ENCODE results near the gene PRPS1.
"Not testable (repeated sequence)": the region's sequence is repeated elsewhere in the genome, so short reads cannot be mapped to it uniquely, and the experiment has no call there.

The PRPS1 gene

GRCh38 chrX:107627838-107628661 lies at the start of gene PRPS1:
Gene PRPS1 (plus strand): TSS chrX:107628510. CDS start chrX:107628629, 119 bp downstream.
- peak; percentile 28 for DNase-seq

DNA sequence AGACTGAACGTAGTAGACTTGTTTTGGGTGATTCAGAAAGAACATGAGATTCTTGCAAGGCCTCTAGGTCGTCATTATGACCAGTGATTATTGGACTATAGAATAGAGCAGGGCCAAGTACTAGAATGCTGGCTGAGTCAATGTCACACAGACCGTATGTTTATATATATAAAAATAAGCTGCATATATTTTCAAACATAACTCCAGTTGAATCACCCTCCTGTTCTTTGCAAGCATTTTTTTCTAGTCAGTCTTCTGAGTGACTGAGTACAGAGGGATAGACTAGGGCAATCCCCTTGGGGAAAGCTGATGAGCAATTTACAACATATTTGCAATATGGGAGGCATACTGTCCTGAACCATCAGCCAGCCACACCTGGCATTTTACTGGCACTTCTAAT lies 48.4 kb upstream of the PRPS1 start:
- DNase-seq: no peak

DNA sequence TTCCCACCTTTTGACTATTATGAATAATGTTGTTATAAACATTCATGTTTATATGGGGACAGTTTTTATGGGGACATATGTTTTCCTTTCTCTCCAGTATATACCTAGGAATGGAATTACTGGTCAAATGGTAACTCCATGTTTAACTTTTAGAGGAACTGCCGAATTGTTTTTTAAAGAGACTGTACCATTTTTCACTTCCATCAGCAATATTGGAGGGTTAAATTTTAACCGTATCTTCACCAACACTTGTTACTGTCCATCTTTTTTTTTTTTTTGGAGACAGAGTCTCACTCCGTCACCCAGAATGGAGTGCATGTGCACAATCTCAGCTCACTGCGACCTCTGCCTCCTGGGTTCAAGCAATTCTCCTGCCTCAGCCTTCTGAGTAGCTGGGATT lies 46.4 kb upstream of the PRPS1 start:
- no peak for DNase-seq

- no peak for DNase-seq
Measured at GRCh38 chrX:107589243-107589642, 39.1 kb upstream of the PRPS1 start.

GRCh38 chrX:107596651-107597050 lies 31.7 kb upstream of the PRPS1 start:
- no peak for DNase-seq

DNA sequence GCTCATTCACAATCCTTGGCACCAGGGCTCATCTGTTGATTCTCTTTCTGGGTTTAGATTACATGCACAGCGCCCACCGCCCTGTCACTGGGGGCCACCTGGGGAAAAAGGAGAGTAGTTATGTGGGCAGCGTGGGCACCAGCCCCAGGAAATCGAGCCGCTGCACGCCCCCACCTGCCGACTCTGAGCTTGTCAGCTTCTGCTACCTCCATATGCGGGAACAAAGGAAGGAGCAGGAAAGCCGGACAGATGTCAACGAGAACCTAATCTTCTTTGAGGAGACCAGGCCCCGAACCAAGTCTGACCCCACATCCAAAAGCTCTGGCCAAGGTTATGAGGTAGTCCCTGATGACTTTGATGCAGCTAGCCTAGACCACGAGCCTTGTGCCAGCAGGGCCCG lies 31.0 kb upstream of the PRPS1 start:
- DNase-seq: no peak

DNA sequence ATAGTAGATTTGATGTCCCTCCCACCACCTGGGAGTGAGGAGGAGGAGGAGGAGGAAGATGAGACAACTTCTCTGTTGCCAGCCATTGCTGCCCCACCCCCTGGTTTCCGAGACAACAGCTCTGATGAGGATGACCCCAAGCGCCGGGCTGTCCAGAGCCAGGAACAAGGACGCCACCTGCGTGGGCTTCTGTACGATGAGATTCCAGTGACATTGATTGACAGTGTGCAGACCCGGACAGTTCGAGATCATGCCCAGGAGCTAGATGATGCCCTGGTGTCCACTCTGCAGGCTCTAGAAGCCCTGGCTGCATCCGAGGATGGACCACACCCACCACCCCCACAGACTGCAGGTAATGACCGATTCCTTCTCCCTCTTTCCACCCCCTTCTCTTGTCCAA lies 30.5 kb upstream of the PRPS1 start:
- no peak for DNase-seq

DNA sequence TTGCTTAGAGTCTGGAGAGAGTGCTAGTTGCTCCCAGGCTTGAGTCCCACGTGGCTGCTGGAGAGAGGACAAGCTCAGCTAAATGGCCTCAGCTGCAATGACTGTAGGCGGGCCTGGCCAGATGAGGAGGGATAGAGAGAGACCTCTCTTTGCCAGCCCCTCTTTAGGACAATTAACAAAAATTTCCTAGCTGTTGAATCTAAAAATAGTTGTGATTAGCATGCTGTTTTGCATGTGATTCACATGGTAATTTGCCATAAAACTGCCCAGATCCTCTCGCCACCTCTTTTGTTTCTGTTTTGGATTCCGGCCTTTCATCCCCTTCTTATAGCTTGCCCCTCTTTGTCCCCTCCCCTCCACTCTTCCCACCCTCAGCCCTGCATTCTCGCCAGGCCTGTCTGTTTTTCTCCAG lies 28.9 kb upstream of the PRPS1 start:
- DNase-seq: no peak

DNA sequence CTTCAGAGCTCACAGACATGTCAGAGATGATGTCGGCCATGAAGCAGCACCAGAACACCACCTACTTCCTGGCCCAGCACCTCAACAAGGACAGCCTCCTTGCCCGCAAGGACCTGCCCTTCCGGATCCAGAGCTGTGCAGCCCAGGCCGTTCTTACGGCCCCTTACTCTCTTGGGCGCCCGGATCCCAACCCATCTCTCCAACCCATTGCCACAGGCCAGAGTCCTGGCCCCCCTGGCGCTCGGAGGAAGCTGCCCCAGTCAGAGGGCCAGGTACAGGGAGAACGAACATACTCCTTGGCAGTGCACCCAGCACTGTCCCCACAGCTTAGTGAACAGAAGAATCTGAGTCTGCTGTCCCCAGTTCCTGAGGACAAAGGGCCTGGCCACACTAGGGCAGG lies 27.9 kb upstream of the PRPS1 start:
- no peak for DNase-seq

DNA sequence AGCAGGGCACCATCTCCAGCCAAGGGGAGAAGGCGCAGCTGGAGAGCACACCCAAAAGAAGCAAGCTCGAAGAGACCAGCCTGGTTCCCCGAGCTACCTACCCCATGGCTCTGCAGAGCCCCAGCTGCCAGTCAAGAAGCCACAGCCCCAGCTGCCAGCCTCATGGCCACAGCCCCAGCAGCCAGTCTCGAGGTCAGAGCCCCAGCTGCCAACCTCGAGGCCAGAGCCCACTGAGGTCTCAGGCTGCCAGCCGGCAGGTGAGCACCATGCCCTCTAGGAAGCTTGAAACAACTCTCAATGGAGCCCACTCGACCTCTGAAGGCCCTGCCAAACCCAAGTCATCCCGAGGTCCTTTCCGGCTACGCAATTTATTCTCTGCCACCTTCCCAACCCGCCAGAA lies 27.0 kb upstream of the PRPS1 start:
- no peak for DNase-seq

GRCh38 chrX:107601759-107602158 lies 26.6 kb upstream of the PRPS1 start:
- no peak for DNase-seq

GRCh38 chrX:107602694-107603239 lies 25.5 kb upstream of the PRPS1 start:
- DNase-seq: no peak

GRCh38 chrX:107603429-107604159 lies 24.7 kb upstream of the PRPS1 start:
- no peak for DNase-seq

GRCh38 chrX:107609061-107609460 lies 19.2 kb upstream of the PRPS1 start:
- not testable (repeated sequence) for DNase-seq

- DNase-seq: no peak
Measured at GRCh38 chrX:107610667-107611066, 17.6 kb upstream of the PRPS1 start.

DNA sequence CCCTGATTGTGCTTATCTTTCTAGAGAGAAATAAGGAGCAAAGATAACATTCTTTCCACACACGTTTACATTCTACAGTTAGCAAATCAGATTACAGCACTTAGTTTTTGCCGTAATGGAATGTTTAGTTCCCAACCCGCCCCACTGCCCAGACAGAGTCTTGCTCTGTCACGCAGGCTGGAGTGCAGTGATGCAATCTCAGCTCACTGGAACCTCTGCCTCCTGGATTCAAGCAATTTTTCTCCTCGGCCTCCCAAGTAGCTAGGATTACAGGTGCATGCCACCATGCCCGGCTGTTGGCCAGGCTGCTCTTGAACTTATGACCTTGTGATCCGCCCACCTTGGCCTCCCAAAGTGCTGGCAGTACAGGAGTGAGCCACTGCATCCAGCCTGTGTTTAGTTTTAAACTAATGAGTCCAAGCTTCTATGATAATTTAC lies 8.4 kb upstream of the PRPS1 start:
- DNase-seq: no peak

DNA sequence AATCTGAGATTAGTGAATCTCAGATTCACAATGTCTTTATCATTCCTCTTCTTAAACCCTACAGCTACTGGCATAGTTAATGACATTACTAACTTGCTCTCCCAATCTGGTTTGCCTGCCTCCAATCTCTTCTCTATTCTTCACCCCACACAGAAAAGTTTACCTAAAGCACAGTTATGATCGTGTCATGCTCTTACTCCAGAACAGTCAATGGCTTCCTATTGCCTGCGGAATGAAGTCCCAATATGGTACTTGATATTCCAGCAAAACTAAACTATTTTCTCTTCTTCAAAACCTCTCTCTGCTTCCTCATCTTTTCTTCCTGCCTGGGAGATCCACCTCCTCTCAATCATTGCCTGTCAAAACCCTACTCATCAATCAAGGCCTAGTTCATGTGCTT lies 3.4 kb upstream of the PRPS1 start:
- DNase-seq: no peak

GRCh38 chrX:107625739-107626138 lies 2.6 kb upstream of the PRPS1 start:
- DNase-seq: no peak

DNA sequence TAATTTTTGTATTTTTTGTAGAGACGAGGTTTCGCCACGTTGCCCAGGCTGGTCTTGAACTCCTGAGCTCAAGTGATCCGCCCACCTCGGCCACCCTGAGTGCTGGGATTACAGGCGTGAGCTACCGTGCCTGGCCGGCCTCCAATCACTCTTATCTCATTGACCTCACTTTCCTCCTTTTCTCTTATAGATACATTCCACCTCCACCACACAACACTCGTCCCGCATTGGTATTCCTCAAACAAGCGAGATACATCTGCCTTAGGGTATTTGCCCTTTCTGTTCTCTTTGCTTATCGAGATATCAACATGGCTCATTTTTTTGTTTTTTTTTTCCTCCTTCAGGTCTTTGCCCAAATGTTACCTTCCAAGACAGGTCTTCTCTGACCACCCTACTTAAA lies 1.8 kb upstream of the PRPS1 start:
- no peak for DNase-seq

DNA sequence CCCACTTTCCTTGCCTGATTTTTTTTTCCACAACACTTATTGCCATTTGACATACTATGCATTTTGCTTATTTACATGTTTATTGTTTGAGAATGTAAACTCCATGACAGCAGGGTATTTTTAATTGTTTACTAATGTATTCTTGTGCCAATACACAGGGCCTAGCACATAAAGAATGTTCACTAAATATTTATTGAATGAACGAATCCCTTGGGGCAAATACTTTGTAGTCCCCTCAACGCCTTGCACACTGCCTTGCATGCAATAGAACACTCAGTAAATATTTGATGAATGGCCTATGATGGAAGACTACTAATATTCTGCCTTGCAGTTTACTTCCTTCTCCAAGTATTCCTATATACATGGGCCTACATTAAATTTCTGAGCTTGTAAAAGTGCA lies 1.4 kb upstream of the PRPS1 start:
- DNase-seq: no peak

- no peak for DNase-seq
Measured at GRCh38 chrX:107628662-107629539, 591 bp downstream of the PRPS1 start.

DNA sequence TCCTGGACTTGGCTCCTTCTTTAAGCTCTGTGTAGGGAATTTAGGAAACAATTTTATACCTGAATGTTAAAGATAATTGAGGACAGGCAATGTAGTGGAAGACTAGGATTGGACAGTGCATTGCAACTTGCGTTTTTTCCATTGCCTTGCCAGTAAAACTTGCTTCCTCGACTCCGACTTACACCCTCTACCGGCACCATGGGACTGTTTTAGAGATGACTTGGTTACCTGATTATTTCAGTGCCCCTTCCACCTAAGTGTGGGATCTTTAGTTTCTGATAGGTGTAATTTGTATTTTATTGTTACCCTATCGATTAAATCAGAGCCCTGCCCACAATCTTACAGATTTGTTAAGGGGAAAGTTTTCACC lies 1.2 kb downstream of the PRPS1 start:
- DNase-seq: no peak

- DNase-seq: no peak
Measured at GRCh38 chrX:107630031-107630689, 1.9 kb downstream of the PRPS1 start.

All from 8988T (cell line).